A673 (cell line): ENCODE data around the gene EFS. TPM values are rescaled to one million over a fixed set of nuclear protein-coding genes. Genes with fewer than 3 reads are reported as not detected.
"Not testable (repeated sequence)": the region's sequence is repeated elsewhere in the genome, so short reads cannot be mapped to it uniquely, and the experiment has no call there.

Experiments used
- BruUV-seq: library from RNA; stranded (reverse); fragments of 400-500 nt; replicated peaks from 2 replicates; lab custom pipeline; 2021; lab: Mats Ljungman, UMichigan
- CTCF ChIA-PET: fragments of 300-600 bp; sonication (Branson Sonifier 250); formaldehyde crosslinking; loops from one replicate; lab custom pipeline; 2022; ENCODE audit warnings: antibody characterized with exemption; lab: Charles Lee
- POLR2A ChIA-PET: fragments of 300-600 bp; sonication (Branson Sonifier 250); formaldehyde crosslinking; loops from one replicate; lab custom pipeline; 2022; ENCODE audit warnings: antibody characterized with exemption; ENCODE audit not compliant: low non-redundant PET; lab: Charles Lee
- DNase-seq: peaks from one replicate; pipeline ENCODE4 v3.0.0-alpha.2; 2015; ENCODE audit warnings: low spot score
- H3K27ac ChIP-seq: fragments of 200-600 bp; sonication (generic); 2 replicates; pipeline ENCODE4 v1.5.1; 2016; ENCODE audit warnings: mixed run types, low read depth, mild to moderate bottlenecking, mixed read lengths, antibody characterized with exemption, low read length; ENCODE audit not compliant: poor library complexity, severe bottlenecking
- H3K27me3 ChIP-seq: fragments of 200-600 bp; sonication (generic); replicated peaks from 2 replicates; pipeline ENCODE4 v1.6.1; 2017; ENCODE audit warnings: mixed run types, low read depth, mild to moderate bottlenecking, mixed read lengths, antibody characterized with exemption, low read length; ENCODE audit not compliant: insufficient read depth, poor library complexity
- H3K36me3 ChIP-seq: fragments of 200-600 bp; sonication (generic); 2 replicates; pipeline ENCODE4 v1.6.1; 2016; ENCODE audit warnings: mixed run types, mild to moderate bottlenecking, mixed read lengths, antibody characterized with exemption, low read length; ENCODE audit not compliant: insufficient read depth, poor library complexity, severe bottlenecking
- H3K4me1 ChIP-seq: fragments of 200-600 bp; sonication (generic); 2 replicates; pipeline ENCODE4 v1.6.1; 2017; ENCODE audit warnings: mixed run types, mild to moderate bottlenecking, mixed read lengths, antibody characterized with exemption, low read length; ENCODE audit not compliant: insufficient read depth, poor library complexity, severe bottlenecking
- H3K4me3 ChIP-seq: fragments of 200-600 bp; sonication (generic); 2 replicates; pipeline ENCODE4 v1.5.1; 2016; ENCODE audit warnings: low read depth, mixed run types, mild to moderate bottlenecking, mixed read lengths, low read length; ENCODE audit not compliant: poor library complexity, severe bottlenecking
- H3K9me3 ChIP-seq: fragments of 200-600 bp; sonication (generic); 2 replicates; pipeline ENCODE4 v1.6.1; 2016; ENCODE audit warnings: mixed run types, low read depth, mild to moderate bottlenecking, mixed read lengths, antibody characterized with exemption, low read length; ENCODE audit not compliant: poor library complexity, severe bottlenecking
- EZH2 ChIP-seq: fragments of 200-600 bp; sonication (generic); IDR thresholded peaks from 2 replicates; pipeline ENCODE4 v1.6.1; 2017; ENCODE audit warnings: borderline replicate concordance, low read depth, mild to moderate bottlenecking, mixed read lengths, antibody characterized with exemption, low read length; ENCODE audit not compliant: poor library complexity, severe bottlenecking
- intact Hi-C: fragments of 100-400 bp; cut with micrococcal nuclease; formaldehyde crosslinking; loops from one replicate; pipeline ENCODE4 v1.10.0; 2022; ENCODE audit not compliant: unreplicated experiment
- total RNA-seq: library from RNA; stranded (reverse); gene quantifications from 2 replicates; pipeline ENCODE4 v1.2.3, GENCODE V29; 2021
- TF ChIP-seq, protein P1 (sequence below): fragments of 300-800, 200-600 bp; sonication (generic); conservative IDR thresholded peaks from 2 replicates; pipeline ENCODE4 v1.5.1; 2017; ENCODE audit warnings: low read depth, mild to moderate bottlenecking, antibody characterized with exemption, low read length, moderate library complexity, mixed read lengths

Gene EFS
- total RNA-seq, 1 experiment from 2014 or later, result 55.9 TPM

GRCh38 chr14:23387916-23388882 is 23.2 kb upstream of the EFS start:
- no TSS peak for BruUV-seq
- no peak overlapping the region for H3K27ac ChIP-seq
- H3K36me3 ChIP-seq, result no peaks in the 10 kb centered on the region
- H3K27me3 ChIP-seq, result peaks cover 9% of the 10 kb centered on the region
- H3K4me3 ChIP-seq, result no peak overlapping the region
- no peaks in the 10 kb centered on the region for H3K9me3 ChIP-seq
- POLR2A ChIA-PET, result interaction anchor here (0.6 kb wide), 1 partner anchor 382 kb away, joined by 3 read pairs; no protein-coding TSS in a partner anchor
- no peaks in the 10 kb centered on the region for H3K4me1 ChIP-seq
- DNase-seq, result no peak
- intact Hi-C loops, result no loop called here
- no peak for TF ChIP-seq EZH2
- TF ChIP-seq, protein P1, sequence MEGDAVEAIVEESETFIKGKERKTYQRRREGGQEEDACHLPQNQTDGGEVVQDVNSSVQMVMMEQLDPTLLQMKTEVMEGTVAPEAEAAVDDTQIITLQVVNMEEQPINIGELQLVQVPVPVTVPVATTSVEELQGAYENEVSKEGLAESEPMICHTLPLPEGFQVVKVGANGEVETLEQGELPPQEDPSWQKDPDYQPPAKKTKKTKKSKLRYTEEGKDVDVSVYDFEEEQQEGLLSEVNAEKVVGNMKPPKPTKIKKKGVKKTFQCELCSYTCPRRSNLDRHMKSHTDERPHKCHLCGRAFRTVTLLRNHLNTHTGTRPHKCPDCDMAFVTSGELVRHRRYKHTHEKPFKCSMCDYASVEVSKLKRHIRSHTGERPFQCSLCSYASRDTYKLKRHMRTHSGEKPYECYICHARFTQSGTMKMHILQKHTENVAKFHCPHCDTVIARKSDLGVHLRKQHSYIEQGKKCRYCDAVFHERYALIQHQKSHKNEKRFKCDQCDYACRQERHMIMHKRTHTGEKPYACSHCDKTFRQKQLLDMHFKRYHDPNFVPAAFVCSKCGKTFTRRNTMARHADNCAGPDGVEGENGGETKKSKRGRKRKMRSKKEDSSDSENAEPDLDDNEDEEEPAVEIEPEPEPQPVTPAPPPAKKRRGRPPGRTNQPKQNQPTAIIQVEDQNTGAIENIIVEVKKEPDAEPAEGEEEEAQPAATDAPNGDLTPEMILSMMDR, result no peak
- CTCF ChIA-PET, result interaction anchor here (0.9 kb wide), 1 partner anchor 8 kb away, joined by 3 read pairs; no protein-coding TSS in a partner anchor

GRCh38 chr14:23386999-23387398 is 22.0 kb upstream of the EFS start:
- BruUV-seq, result no TSS peak
- Histone ChIP-seq H3K27ac (no peak overlapping the region), H3K36me3 (no peaks in the 10 kb centered on the region), H3K4me3 (no peak overlapping the region), H3K4me1 (no peaks in the 10 kb centered on the region), H3K9me3 (no peaks in the 10 kb centered on the region), H3K27me3 (peaks cover 9% of the 10 kb centered on the region)
- intact Hi-C loops, result no loop called here
- TF ChIP-seq EZH2, result no peak
- TF ChIP-seq, protein P1, result no peak
- ChIA-PET POLR2A (no interaction called here), CTCF (interaction anchor here (0.5 kb wide), 1 partner anchor 93 kb away, joined by 7 read pairs; no protein-coding TSS in a partner anchor)
- no peak for DNase-seq

- POLR2A ChIA-PET, intact Hi-C loops: not testable (repeated sequence)
These were observed 21.3 kb upstream of the EFS start for GRCh38 chr14:23386266-23386657.

More at GRCh38 chr14:23386266-23386657, 21.3 kb upstream of the EFS start:
- H3K36me3 ChIP-seq, H3K4me3 ChIP-seq, DNase-seq, CTCF ChIA-PET, H3K27ac ChIP-seq, H3K4me1 ChIP-seq, H3K9me3 ChIP-seq, H3K27me3 ChIP-seq, BruUV-seq: not testable (repeated sequence)
